GM12878 (cell line): ENCODE results near the gene ABL1. TPM values are rescaled to one million over a fixed set of nuclear protein-coding genes. Genes with fewer than 3 reads are reported as not detected.

ENCODE experiments used
- ATAC-seq: fragments of 200-7000 bp; cut with Tn5 transposase; 3 replicates; pipeline ENCODE4 v1.9.1; 2020; ENCODE audit warnings: mild to moderate bottlenecking, moderate library complexity
- BruUV-seq: library from RNA; stranded (reverse); fragments of 400-500 nt; replicated peaks from 2 replicates; lab custom pipeline; 2021; lab: Mats Ljungman, UMichigan
- CTCF ChIA-PET: fragments of 300-600 bp; sonication (Branson Sonifier 250); formaldehyde crosslinking; extraction: SDS; loops from one replicate; lab custom pipeline; 2021; ENCODE audit warnings: inconsistent platforms; lab: Yijun Ruan, JAX
- POLR2A ChIA-PET: fragments of 350-600 bp; formaldehyde crosslinking; extraction: SDS; loops from one replicate; lab custom pipeline; 2021; ENCODE audit warnings: inconsistent platforms; lab: Charles Lee
- RAD21 ChIA-PET: fragments of 300-600 bp; sonication (Branson Sonifier 250); formaldehyde crosslinking; loops from one replicate; lab custom pipeline; 2023; ENCODE audit warnings: antibody characterized with exemption; ENCODE audit not compliant: unreplicated experiment; lab: Charles Lee
- SMC1A ChIA-PET: fragments of 300-600 bp; sonication (Branson Sonifier 250); formaldehyde crosslinking; loops from one replicate; lab custom pipeline; 2023; ENCODE audit not compliant: unreplicated experiment, uncharacterized antibody; lab: Charles Lee
- DNase-seq: peaks from one replicate; pipeline ENCODE4 v3.0.0-alpha.2; 2011; ENCODE audit warnings: low read depth, low spot score
- FAIRE-seq: peaks from 3 replicates; lab custom pipeline; 2011; peaks lifted over from hg19 to GRCh38; lab: Jason Lieb, UNC
- H2AFZ ChIP-seq: 2 replicates; pipeline ENCODE4 v1.6.0; 2011; ENCODE audit warnings: low read depth, low read length, control low read depth; ENCODE audit not compliant: control insufficient read depth
- H3K27ac ChIP-seq: 2 replicates; pipeline ENCODE4 v1.5.1; 2011; ENCODE audit warnings: control low read depth; ENCODE audit not compliant: control insufficient read depth, insufficient read depth
- H3K27me3 ChIP-seq, 2 experiments: replicated peaks in 1 of 2; 2 replicates each; pipeline versions ENCODE4 v1.6.0 to v1.6.1; 2011; ENCODE audit warnings: low read length in 1 of 2; ENCODE audit not compliant: control insufficient read depth in 2 of 2, insufficient read depth in 2 of 2
- H3K36me3 ChIP-seq, 2 experiments: 2 replicates each; pipeline ENCODE4 v1.5.1; 2011; ENCODE audit warnings: low read length in 1 of 2; ENCODE audit not compliant: control insufficient read depth in 2 of 2, insufficient read depth in 2 of 2
- H3K4me1 ChIP-seq: 2 replicates; pipeline ENCODE4 v1.6.1; 2011; ENCODE audit warnings: mild to moderate bottlenecking, low read length, moderate library complexity, mixed read lengths; ENCODE audit not compliant: control insufficient read depth, insufficient read depth
- H3K4me2 ChIP-seq: 2 replicates; pipeline ENCODE4 v1.6.0; 2011; ENCODE audit warnings: control low read depth; ENCODE audit not compliant: control insufficient read depth, insufficient read depth
- H3K4me3 ChIP-seq: fragments of 200-600 bp; sonication (generic); 2 replicates; pipeline ENCODE4 v1.5.1; 2016
- H3K79me2 ChIP-seq: 2 replicates; pipeline ENCODE4 v1.6.0; 2011; ENCODE audit warnings: low read length; ENCODE audit not compliant: control insufficient read depth, insufficient read depth
- H3K9ac ChIP-seq: 2 replicates; pipeline ENCODE4 v1.8.0; 2011; ENCODE audit warnings: low read length, control low read depth, mixed read lengths; ENCODE audit not compliant: control insufficient read depth, insufficient read depth
- H3K9me3 ChIP-seq: replicated peaks from 3 replicates; pipeline ENCODE4 v1.5.1; 2011; ENCODE audit warnings: mild to moderate bottlenecking, low read length; ENCODE audit not compliant: control insufficient read depth, insufficient read depth
- H4K20me1 ChIP-seq: 2 replicates; pipeline ENCODE4 v1.6.0; 2011; ENCODE audit not compliant: control insufficient read depth, insufficient read depth
- CBX5 ChIP-seq: sonication (generic); IDR thresholded peaks from 2 replicates; pipeline ENCODE4 v1.6.1; 2016; ENCODE audit warnings: low read depth, moderate library complexity, mild to moderate bottlenecking, inconsistent platforms
- ETV6 ChIP-seq, 2 experiments: fragments of 450-650 bp in 1 of 2; IDR thresholded peaks in 1 of 2; conservative IDR thresholded peaks in 1 of 2; 2 replicates each; pipeline ENCODE4 v1.6.1; 2014; ENCODE audit warnings: antibody characterized with exemption in 1 of 2, borderline replicate concordance in 1 of 2, low read depth in 1 of 2, mild to moderate bottlenecking in 1 of 2, moderate library complexity in 1 of 2
- NFXL1 ChIP-seq: fragments of 450-650 bp; IDR thresholded peaks from 2 replicates; pipeline ENCODE4 v1.6.1; 2017; ENCODE audit warnings: antibody characterized with exemption, mild to moderate bottlenecking, borderline replicate concordance
- NR2C1 ChIP-seq: fragments of 450-650 bp; IDR thresholded peaks from 2 replicates; pipeline ENCODE4 v1.6.1; 2017; ENCODE audit warnings: antibody characterized with exemption, mild to moderate bottlenecking, moderate library complexity
- PAX8 ChIP-seq: fragments of 450-650 bp; IDR thresholded peaks from 2 replicates; pipeline ENCODE4 v1.6.1; 2017; ENCODE audit warnings: mild to moderate bottlenecking, moderate library complexity
- RAD51 ChIP-seq: fragments of 450-650 bp; IDR thresholded peaks from 2 replicates; pipeline ENCODE4 v1.6.1; 2016; ENCODE audit warnings: moderate library complexity, mild to moderate bottlenecking, inconsistent platforms
- RFX5 ChIP-seq: IDR thresholded peaks from 2 replicates; pipeline ENCODE4 v1.6.1; 2011; ENCODE audit warnings: low read depth, low read length, improper control_type of control experiment
- SP1 ChIP-seq: IDR thresholded peaks from one replicate; pipeline ENCODE4 v1.6.1; 2011; ENCODE audit warnings: low read depth, low read length
- WGBS: methylation state at CpG from one replicate; pipeline ENCODE4 v1.1.6; 2016; ENCODE audit warnings: low lambda C conversion rate; ENCODE audit not compliant: insufficient replicate concordance, insufficient coverage; ENCODE audit errors: missing lambda C conversion rate; 5-methylcytosine and 5-hydroxymethylcytosine counted together
- in situ Hi-C: fragments of 300-500 bp; cut with MboI; formaldehyde crosslinking; loops from 9 replicates; pipeline ENCODE4 v1.14.3; 2018; ENCODE audit warnings: mixed read lengths
- intact Hi-C: fragments of 100-400 bp; cut with micrococcal nuclease; formaldehyde crosslinking; loops from one replicate; pipeline ENCODE4 v1.14.2; 2022; ENCODE audit not compliant: unreplicated experiment
- polyA plus RNA-seq, 11 experiments: library from polyadenylated mRNA; depleted of rRNA in 4 of 11; unstranded in 6 of 11; stranded (reverse) in 5 of 11; fragments of >200 nt; fragmentation: Nextera tagmentation in 4 of 11; fragmentation: Illumina TruSeq in 1 of 11; extraction: Ambion mirVana in 4 of 11; extraction: Trizol in 1 of 11; gene quantifications; 1 replicate in 1 of 11; 2 replicates in 10 of 11; pipeline versions ENCODE4 v1.2.1 to v1.2.3, GENCODE V29; 2011 to 2016; ENCODE audit warnings: inconsistent platforms in 2 of 11, missing spikeins in 2 of 11, low read depth in 1 of 11
- total RNA-seq, 4 experiments: library from RNA; depleted of rRNA in 3 of 4; stranded (reverse); fragments of >200 nt in 3 of 4; fragmentation: Illumina TruSeq in 1 of 4; extraction: Trizol in 1 of 4; gene quantifications; 2 replicates each; pipeline versions ENCODE4 v1.2.1 to v1.2.3, GENCODE V29; 2013 to 2021
- TF ChIP-seq, protein P1 (sequence below), 3 experiments: IDR thresholded peaks in 2 of 3; conservative IDR thresholded peaks in 1 of 3; 2 replicates each; pipeline ENCODE4 v1.5.1; 2011; ENCODE audit warnings: low read depth in 3 of 3, low read length in 3 of 3, mild to moderate bottlenecking in 3 of 3, control low read depth in 2 of 3, moderate library complexity in 2 of 3, inconsistent platforms in 1 of 3, mixed read lengths in 1 of 3; ENCODE audit not compliant: control insufficient read depth in 2 of 3, insufficient read depth in 1 of 3; ENCODE audit errors: extremely low read depth in 1 of 3
- TF ChIP-seq, protein P2 (sequence below): fragments of 450-650 bp; conservative IDR thresholded peaks from 2 replicates; pipeline ENCODE4 v1.6.1; 2017; ENCODE audit warnings: mild to moderate bottlenecking, moderate library complexity

ABL1 gene
- total and polyA plus RNA-seq, 10 of the 15 experiments (the other 5 are each of a cell fraction or from before 2014, with no cell fraction given): 0.79 to 51.5 (median 16.3) TPM

DNA sequence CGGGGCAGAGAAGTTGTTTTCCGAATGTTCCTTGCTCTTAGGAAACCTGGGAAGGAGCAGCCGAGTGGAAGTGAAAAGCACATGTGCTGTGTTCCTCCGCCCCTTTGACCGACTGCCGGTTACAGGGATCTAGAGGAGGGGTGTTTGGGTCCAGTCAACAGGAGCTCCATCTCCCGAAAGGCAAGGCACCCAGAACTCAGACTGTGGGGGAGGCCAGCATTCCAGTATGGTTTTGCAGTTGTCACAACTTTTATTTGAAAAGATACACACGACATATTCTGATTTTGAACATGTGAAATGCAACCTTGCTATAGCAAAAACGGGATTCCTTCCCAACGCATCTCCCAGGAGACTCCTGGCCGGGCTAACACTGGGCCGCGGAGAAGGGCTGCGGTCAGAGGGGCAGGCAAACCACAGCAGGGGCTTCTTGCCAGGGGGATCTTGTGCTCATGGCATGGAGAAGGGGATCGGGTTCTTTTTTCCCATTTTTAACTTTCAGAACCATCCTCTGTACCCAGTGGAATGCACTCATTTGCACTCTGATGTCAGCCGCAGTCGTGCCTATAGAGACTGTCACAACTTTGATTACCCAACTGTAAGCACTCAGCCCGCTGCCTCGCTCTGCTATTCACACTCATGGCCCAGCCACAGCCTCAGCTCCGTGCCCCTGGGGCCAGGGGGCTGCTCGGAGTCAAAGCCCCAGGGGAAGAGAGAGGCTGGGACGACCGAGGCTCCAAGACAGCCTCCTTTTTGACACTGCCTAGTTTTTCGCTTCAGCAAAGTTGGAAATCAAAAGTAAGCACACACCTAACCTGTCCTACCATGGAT is 57.6 kb downstream of the ABL1 start:
- ATAC-seq (no peak), FAIRE-seq (no peak), DNase-seq (no peak)
- intact Hi-C loops: no loop called here
- WGBS: 92% methylated on average over 24 of the region's 24 CpGs
- H3K79me2 ChIP-seq: no peaks in the 10 kb centered on the region
- ChIA-PET POLR2A (no interaction called here), SMC1A (no interaction called here), CTCF (interaction anchor here (0.8 kb wide), 2 partner anchors 23 to 136 kb away, joined by 3 to 5 read pairs; no protein-coding TSS in a partner anchor), RAD21 (interaction anchor here (1.0 kb wide), 1 partner anchor 23 kb away, joined by 3 read pairs; no protein-coding TSS in a partner anchor)
- no peak overlapping the region for H3K27ac ChIP-seq
- H3K4me3 ChIP-seq: no peak overlapping the region
- no peaks in the 10 kb centered on the region for H3K9me3 ChIP-seq
- H2AFZ ChIP-seq: no peak overlapping the region
- no peaks in the 10 kb centered on the region for H4K20me1 ChIP-seq
- H3K4me1 ChIP-seq: no peaks in the 10 kb centered on the region
- H3K4me2 ChIP-seq: no peak overlapping the region
- in situ Hi-C loops: no loop called here
- no peak for TF ChIP-seq CBX5
- TF ChIP-seq ETV6 (conservative IDR thresholded peaks at IDR 0.05 in 1 of 2, IDR thresholded peaks at IDR 0.05 in 1 of 2; ENCODE audit: borderline replicate concordance in 1 of 2, low read depth in 1 of 2): no peak
- H3K9ac ChIP-seq: no peak overlapping the region
- H3K36me3 ChIP-seq: peaks cover 2 to 6% of the 10 kb centered on the region in 2 experiments
- no TSS peak for BruUV-seq
- H3K27me3 ChIP-seq: no peaks in the 10 kb centered on the region

DNA sequence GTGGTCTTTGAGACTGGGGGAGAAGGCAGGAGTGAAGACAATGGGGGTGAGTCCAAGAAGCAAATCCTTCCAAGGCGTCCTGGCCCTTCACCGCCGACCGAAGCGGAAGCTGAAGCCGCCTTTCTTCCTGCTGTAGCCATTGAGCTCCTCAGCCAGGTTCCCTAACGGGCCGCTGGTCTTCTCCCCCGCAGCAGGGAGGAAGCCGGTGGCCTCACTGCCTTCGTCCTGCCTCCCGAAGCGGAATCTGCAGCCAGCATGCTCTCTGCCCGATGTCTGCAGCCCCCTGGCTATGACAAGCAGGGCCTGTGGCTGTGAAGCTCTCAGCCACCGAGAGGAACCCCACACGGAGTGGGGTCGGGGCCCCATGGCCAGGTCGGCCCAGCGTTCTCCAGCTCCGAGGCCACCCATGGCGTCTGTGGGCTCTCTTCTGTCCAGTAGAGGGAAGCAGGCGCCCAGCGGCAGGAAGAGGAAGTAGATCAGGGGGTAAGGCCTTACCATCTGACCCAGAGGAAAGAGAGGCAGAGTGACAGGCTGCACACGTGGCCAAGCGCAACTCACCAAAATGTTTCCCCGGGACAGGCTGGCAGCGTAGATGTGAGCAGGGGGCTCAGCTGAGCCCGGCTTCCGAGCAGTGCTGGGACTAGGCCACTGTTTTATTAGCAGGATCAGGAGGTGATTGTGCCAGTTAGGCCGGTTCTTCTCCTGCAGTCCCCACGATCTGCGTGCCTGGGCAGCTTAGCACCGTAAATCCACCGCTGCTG is 58.5 kb downstream of the ABL1 start:
- ATAC-seq (peak; percentile 56), DNase-seq (no peak), FAIRE-seq (no peak)
- in situ Hi-C loops (no loop called here), intact Hi-C loops (no loop called here)
- no peak overlapping the region for H3K27ac ChIP-seq
- H3K9me3 ChIP-seq: no peaks in the 10 kb centered on the region
- no peaks in the 10 kb centered on the region for H4K20me1 ChIP-seq
- H3K9ac ChIP-seq: no peak overlapping the region
- RAD21 ChIA-PET: no interaction called here
- no TSS peak for BruUV-seq
- POLR2A ChIA-PET: no interaction called here
- peaks cover 2% of the 10 kb centered on the region in 2 experiments; a peak in 3 of 4 replicates for H3K36me3 ChIP-seq
- 84% methylated on average over 34 of the region's 34 CpGs for WGBS
- CTCF ChIA-PET: interaction anchor here (1.1 kb wide), 1 partner anchor 12 kb away, joined by 3 read pairs; no protein-coding TSS in a partner anchor
- H3K4me1 ChIP-seq: no peaks in the 10 kb centered on the region
- H2AFZ ChIP-seq: no peak overlapping the region
- SMC1A ChIA-PET: no interaction called here
- no peaks in the 10 kb centered on the region for H3K79me2 ChIP-seq
- no peaks in the 10 kb centered on the region for H3K27me3 ChIP-seq
- no peak overlapping the region for H3K4me3 ChIP-seq
- no peak overlapping the region for H3K4me2 ChIP-seq
- TF ChIP-seq SP1 (no peak), NR2C1 (no peak), RAD51 (no peak), RFX5 (no peak), NFXL1 (no peak), PAX8 (no peak)
- TF ChIP-seq, protein P1, sequence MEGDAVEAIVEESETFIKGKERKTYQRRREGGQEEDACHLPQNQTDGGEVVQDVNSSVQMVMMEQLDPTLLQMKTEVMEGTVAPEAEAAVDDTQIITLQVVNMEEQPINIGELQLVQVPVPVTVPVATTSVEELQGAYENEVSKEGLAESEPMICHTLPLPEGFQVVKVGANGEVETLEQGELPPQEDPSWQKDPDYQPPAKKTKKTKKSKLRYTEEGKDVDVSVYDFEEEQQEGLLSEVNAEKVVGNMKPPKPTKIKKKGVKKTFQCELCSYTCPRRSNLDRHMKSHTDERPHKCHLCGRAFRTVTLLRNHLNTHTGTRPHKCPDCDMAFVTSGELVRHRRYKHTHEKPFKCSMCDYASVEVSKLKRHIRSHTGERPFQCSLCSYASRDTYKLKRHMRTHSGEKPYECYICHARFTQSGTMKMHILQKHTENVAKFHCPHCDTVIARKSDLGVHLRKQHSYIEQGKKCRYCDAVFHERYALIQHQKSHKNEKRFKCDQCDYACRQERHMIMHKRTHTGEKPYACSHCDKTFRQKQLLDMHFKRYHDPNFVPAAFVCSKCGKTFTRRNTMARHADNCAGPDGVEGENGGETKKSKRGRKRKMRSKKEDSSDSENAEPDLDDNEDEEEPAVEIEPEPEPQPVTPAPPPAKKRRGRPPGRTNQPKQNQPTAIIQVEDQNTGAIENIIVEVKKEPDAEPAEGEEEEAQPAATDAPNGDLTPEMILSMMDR (IDR thresholded peaks at IDR 0.05 in 2 of 3, conservative IDR thresholded peaks at IDR 0.05 in 1 of 3; ENCODE audit: control insufficient read depth in 2 of 3, extremely low read depth in 1 of 3, insufficient read depth in 1 of 3, low read depth in 3 of 3, low read length in 3 of 3): peak; percentile 9 to 17 (median 15); a peak in 3 of 6 replicates
- TF ChIP-seq, protein P2, sequence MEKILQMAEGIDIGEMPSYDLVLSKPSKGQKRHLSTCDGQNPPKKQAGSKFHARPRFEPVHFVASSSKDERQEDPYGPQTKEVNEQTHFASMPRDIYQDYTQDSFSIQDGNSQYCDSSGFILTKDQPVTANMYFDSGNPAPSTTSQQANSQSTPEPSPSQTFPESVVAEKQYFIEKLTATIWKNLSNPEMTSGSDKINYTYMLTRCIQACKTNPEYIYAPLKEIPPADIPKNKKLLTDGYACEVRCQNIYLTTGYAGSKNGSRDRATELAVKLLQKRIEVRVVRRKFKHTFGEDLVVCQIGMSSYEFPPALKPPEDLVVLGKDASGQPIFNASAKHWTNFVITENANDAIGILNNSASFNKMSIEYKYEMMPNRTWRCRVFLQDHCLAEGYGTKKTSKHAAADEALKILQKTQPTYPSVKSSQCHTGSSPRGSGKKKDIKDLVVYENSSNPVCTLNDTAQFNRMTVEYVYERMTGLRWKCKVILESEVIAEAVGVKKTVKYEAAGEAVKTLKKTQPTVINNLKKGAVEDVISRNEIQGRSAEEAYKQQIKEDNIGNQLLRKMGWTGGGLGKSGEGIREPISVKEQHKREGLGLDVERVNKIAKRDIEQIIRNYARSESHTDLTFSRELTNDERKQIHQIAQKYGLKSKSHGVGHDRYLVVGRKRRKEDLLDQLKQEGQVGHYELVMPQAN: no peak
